ENCODE results near the gene RRP12.

RRP12 gene, protein sequence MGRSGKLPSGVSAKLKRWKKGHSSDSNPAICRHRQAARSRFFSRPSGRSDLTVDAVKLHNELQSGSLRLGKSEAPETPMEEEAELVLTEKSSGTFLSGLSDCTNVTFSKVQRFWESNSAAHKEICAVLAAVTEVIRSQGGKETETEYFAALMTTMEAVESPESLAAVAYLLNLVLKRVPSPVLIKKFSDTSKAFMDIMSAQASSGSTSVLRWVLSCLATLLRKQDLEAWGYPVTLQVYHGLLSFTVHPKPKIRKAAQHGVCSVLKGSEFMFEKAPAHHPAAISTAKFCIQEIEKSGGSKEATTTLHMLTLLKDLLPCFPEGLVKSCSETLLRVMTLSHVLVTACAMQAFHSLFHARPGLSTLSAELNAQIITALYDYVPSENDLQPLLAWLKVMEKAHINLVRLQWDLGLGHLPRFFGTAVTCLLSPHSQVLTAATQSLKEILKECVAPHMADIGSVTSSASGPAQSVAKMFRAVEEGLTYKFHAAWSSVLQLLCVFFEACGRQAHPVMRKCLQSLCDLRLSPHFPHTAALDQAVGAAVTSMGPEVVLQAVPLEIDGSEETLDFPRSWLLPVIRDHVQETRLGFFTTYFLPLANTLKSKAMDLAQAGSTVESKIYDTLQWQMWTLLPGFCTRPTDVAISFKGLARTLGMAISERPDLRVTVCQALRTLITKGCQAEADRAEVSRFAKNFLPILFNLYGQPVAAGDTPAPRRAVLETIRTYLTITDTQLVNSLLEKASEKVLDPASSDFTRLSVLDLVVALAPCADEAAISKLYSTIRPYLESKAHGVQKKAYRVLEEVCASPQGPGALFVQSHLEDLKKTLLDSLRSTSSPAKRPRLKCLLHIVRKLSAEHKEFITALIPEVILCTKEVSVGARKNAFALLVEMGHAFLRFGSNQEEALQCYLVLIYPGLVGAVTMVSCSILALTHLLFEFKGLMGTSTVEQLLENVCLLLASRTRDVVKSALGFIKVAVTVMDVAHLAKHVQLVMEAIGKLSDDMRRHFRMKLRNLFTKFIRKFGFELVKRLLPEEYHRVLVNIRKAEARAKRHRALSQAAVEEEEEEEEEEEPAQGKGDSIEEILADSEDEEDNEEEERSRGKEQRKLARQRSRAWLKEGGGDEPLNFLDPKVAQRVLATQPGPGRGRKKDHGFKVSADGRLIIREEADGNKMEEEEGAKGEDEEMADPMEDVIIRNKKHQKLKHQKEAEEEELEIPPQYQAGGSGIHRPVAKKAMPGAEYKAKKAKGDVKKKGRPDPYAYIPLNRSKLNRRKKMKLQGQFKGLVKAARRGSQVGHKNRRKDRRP (N-terminal part only)

GRCh38 chr10:97400665-97401454, at the start of gene RRP12:
Gene RRP12 (minus strand): TSS chr10:97401340. CDS start chr10:97401231, 109 bp downstream.
- TF ChIP-seq, protein P1, sequence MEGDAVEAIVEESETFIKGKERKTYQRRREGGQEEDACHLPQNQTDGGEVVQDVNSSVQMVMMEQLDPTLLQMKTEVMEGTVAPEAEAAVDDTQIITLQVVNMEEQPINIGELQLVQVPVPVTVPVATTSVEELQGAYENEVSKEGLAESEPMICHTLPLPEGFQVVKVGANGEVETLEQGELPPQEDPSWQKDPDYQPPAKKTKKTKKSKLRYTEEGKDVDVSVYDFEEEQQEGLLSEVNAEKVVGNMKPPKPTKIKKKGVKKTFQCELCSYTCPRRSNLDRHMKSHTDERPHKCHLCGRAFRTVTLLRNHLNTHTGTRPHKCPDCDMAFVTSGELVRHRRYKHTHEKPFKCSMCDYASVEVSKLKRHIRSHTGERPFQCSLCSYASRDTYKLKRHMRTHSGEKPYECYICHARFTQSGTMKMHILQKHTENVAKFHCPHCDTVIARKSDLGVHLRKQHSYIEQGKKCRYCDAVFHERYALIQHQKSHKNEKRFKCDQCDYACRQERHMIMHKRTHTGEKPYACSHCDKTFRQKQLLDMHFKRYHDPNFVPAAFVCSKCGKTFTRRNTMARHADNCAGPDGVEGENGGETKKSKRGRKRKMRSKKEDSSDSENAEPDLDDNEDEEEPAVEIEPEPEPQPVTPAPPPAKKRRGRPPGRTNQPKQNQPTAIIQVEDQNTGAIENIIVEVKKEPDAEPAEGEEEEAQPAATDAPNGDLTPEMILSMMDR (conservative IDR thresholded peaks at IDR 0.05; ENCODE audit: low read length): peak; percentile 11; the same call in 1 of the 2 replicates
- peak; percentile 97 for DNase-seq (ENCODE audit: low read depth)
- peak within 1 kb of the TSS; percentile 91 for H3K4me3 ChIP-seq (ENCODE audit: low read length)

GRCh38 chr10:97450828-97451227, 49.7 kb upstream of the RRP12 start:
- H3K4me3 ChIP-seq (ENCODE audit: low read length): no peak overlapping the region
- no peak for DNase-seq (ENCODE audit: low read depth)
- TF ChIP-seq, protein P1 (conservative IDR thresholded peaks at IDR 0.05; ENCODE audit: low read length): no peak

DNA sequence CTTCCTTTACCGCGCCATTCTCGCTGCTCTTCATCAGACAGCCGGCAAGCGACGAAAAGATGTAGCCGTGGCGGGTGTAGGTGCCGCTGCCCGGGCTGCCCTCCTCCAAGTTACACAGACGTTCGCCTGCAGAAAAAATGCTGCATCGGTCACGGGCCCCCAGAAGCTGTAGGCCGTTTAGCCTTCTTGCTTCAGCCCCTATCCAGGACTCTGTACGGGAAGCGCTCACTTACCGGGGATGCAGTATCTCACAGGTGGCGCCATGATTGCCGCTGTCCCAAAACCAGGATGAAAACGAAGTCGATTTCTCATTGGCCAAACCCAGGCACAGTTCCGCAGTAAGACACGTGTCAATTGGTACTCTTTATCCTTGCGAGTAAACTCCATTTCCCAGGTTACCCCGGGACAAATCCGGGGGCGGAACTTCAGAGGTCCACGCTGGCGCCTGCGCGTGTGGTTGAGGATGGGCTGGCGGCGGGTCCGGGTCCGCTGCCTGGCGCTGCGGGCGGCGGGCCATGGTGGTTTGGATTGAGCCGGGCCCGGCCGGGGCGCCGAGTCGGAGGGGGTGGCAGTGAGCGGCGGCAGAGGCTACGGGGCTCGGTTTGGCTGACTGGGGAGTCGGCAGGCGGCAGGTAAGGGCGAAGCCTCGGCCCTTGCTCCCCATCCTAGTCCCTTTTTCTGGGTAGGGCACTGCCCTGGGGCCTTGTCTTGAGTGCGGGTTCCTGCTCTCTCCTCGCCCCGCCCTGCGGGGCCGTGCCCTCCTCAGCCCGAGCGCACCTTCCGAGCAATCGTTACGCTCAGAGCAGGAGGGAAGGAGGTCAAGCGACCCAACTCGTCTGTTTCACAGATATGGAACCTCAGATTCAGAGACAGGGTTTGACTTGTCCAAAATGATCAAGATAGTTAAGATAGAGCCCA, 44.8 kb upstream of the RRP12 start, which contains the start of the genes EXOSC1 and ZDHHC16:
TSS of gene EXOSC1 (minus strand) at position 285 of the 918 bp plus-strand sequence. CDS start at position 264, 21 bp downstream.
TSS of gene ZDHHC16 (plus strand) at position 454 of the 918 bp plus-strand sequence. CDS start 5,501 bp downstream, outside the sequence.
- TF ChIP-seq, protein P1 (conservative IDR thresholded peaks at IDR 0.05; ENCODE audit: low read length): no peak
- H3K4me3 ChIP-seq (ENCODE audit: low read length): peak within 1 kb of the TSS; percentile 98
- peak; percentile 94 for DNase-seq (ENCODE audit: low read depth)

- peak overlapping the region; percentile 98 for H3K4me3 ChIP-seq (ENCODE audit: low read length)
- DNase-seq (ENCODE audit: low read depth): no peak
- TF ChIP-seq, protein P1 (conservative IDR thresholded peaks at IDR 0.05; ENCODE audit: low read length): no peak
Observed at GRCh38 chr10:97445357-97445721, 44.2 kb upstream of the RRP12 start.

DNA sequence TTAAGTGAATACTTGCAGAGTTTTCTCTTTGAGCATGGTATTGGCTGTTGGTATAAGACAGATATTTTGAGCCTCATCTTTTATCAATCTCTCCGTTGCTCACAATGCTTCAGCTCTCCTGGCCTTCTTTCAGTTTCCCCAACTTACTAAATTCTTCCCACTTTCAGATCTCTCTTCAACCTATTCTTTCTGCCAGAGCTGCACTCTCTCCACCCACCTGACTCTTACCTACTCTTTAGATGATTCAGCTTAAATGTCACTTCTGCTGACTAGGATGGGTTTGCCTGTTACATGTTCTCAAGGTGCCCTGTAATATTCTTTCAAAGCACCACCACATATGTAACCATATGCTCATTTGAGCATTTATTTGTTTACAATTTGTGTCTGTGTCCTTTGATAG, 43.1 kb upstream of the RRP12 start:
- no peak overlapping the region for H3K4me3 ChIP-seq (ENCODE audit: low read length)
- TF ChIP-seq, protein P1 (conservative IDR thresholded peaks at IDR 0.05; ENCODE audit: low read length): no peak
- DNase-seq (ENCODE audit: low read depth): no peak

Data from AG10803 (cell line).